ENCODE data around the gene POU2F2. TPM values are rescaled to one million over a fixed set of nuclear protein-coding genes. Genes with fewer than 3 reads are reported as not detected.

POU2F2 gene
- total RNA-seq, 1 donor from 2014 or later: 10.7 TPM

Other genes starting within 250 kb of the POU2F2 start
- 94.4 and 112 TPM in 2 replicates for gene ARHGEF1, start 249.3 kb downstream of the POU2F2 start, total RNA-seq
- gene ERFL, start 204.0 kb downstream of the POU2F2 start, total RNA-seq: not detected in 2 replicates
- gene RABAC1, start 173.1 kb downstream of the POU2F2 start, total RNA-seq: 232 and 270 TPM in 2 replicates
- 0.06 TPM in 1 of 2 replicates, not detected in the other for gene ATP1A3, start 138.2 kb downstream of the POU2F2 start, total RNA-seq
- gene GRIK5, start 62.2 kb downstream of the POU2F2 start, total RNA-seq: 0.23 TPM in 1 of 2 replicates, not detected in the other
- gene ZNF574, start 56.3 kb downstream of the POU2F2 start, total RNA-seq: 16.2 and 20.4 TPM in 2 replicates
- 34.5 and 35.9 TPM in 2 replicates for gene DEDD2, start 85.2 kb upstream of the POU2F2 start, total RNA-seq
- gene ZNF526, start 87.9 kb upstream of the POU2F2 start, total RNA-seq: 6.2 and 10.4 TPM in 2 replicates
- gene GSK3A, start 110.2 kb upstream of the POU2F2 start, total RNA-seq: 29.1 and 36.5 TPM in 2 replicates
- gene ERF, start 122.7 kb upstream of the POU2F2 start, total RNA-seq: 56.6 and 57.4 TPM in 2 replicates
- 68.8 and 80.2 TPM in 2 replicates for gene CIC, start 136.8 kb upstream of the POU2F2 start, total RNA-seq
- 0.10 and 1.8 TPM in 2 replicates for gene PRR19, start 169.7 kb upstream of the POU2F2 start, total RNA-seq
- gene PAFAH1B3, start 170.2 kb upstream of the POU2F2 start, total RNA-seq: 39.5 and 45.0 TPM in 2 replicates
- 0.29 TPM in 1 of 2 replicates, not detected in the other for gene TMEM145, start 180.9 kb upstream of the POU2F2 start, total RNA-seq
- 69.2 and 81.6 TPM in 2 replicates for gene MEGF8, start 193.2 kb upstream of the POU2F2 start, total RNA-seq